Measurements from ENCODE around the gene CHD6. TPM values are rescaled to one million over a fixed set of nuclear protein-coding genes. Genes with fewer than 3 reads are reported as not detected.

CHD6 gene
- total and polyA plus RNA-seq, 2 of the 13 experiments (the other 11 are each of a cell fraction or from before 2014, with no cell fraction given): 14.4 to 52.0 TPM

DNA sequence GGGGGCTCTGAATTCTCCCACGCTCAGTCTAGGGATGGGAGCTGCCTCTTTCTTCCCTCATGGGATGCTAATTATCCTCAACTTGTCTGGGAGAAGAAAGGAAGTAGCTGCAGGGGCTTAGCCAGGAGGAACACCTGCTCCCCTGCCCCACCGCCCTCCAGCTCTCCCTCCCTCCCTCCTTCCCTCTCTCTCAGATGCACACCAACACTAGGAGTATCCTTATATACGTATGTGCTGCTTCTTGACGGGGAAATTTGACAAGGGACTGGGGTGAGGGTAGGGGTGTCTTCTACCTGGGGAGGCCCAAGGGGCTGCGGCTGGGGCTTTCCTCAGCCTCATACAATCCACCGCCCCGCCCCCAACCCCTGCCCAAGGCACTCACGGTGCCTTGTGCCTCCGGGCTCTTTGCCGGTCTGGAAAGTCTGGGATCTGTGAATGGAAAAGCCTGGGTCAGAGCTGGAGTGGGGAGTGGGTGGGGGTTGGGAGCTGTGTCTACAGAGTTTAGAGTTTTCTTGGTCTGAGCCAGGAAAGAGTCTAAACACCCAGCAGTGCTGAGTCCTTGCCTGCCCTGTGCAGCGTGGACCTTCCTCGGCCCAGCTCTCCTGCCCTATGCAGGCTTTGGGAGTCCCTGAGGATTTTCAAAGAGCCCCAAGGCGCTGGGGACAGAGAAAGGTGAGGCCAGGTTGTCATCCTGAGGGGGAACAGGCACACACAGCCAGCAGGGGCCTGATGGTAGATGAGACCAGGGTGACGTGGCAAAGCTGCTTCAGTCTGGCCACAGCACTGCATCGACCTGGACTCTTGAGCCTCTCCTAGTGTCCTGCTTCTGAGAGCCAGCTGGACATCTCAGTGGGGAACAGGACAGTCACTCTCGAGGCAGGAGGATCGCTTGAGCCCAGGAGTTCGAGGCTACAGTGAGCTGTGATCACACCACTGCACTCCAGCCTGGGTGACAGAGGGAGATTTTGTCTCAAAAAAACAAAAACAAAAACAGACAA lies 222.2 kb downstream of the CHD6 start (continued):
- TF ChIP-seq, protein P1, sequence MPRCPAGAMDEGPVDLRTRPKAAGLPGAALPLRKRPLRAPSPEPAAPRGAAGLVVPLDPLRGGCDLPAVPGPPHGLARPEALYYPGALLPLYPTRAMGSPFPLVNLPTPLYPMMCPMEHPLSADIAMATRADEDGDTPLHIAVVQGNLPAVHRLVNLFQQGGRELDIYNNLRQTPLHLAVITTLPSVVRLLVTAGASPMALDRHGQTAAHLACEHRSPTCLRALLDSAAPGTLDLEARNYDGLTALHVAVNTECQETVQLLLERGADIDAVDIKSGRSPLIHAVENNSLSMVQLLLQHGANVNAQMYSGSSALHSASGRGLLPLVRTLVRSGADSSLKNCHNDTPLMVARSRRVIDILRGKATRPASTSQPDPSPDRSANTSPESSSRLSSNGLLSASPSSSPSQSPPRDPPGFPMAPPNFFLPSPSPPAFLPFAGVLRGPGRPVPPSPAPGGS (CRISPR knock-in tag; IDR thresholded peaks at IDR 0.05): no peak
- TF ChIP-seq TSC22D2 (CRISPR knock-in tag; IDR thresholded peaks at IDR 0.05; ENCODE audit: borderline replicate concordance) (no peak), ZNF572 (CRISPR knock-in tag; IDR thresholded peaks at IDR 0.05) (0 out of 2 replicates have a peak, but pooled peaks have one; percentile 84), ZNF317 (CRISPR knock-in tag; IDR thresholded peaks at IDR 0.05) (no peak), U2AF2 (IDR thresholded peaks at IDR 0.05; ENCODE audit: low read depth, low read length) (no peak), HOXA7 (CRISPR knock-in tag; IDR thresholded peaks at IDR 0.05) (no peak), ZBTB44 (CRISPR knock-in tag; IDR thresholded peaks at IDR 0.05) (no peak), KLF13 (CRISPR knock-in tag; IDR thresholded peaks at IDR 0.05) (no peak), RXRA (CRISPR knock-in tag; IDR thresholded peaks at IDR 0.05) (0 out of 2 replicates have a peak, but pooled peaks have one; percentile 28), NR2C2 (CRISPR knock-in tag; IDR thresholded peaks at IDR 0.05; ENCODE audit: borderline replicate concordance) (no peak), NFE2L2 (IDR thresholded peaks at IDR 0.05; ENCODE audit: low read length) (peak; percentile 27; the same call in 1 of the 2 replicates), ZNF672 (CRISPR knock-in tag; IDR thresholded peaks at IDR 0.05) (no peak), MYC (CRISPR knock-in tag; IDR thresholded peaks at IDR 0.05; ENCODE audit: borderline replicate concordance) (peak; percentile 28; the same call in 1 of the 2 replicates), KLF15 (CRISPR knock-in tag; IDR thresholded peaks at IDR 0.05; ENCODE audit: borderline replicate concordance) (no peak), HOXA9 (CRISPR knock-in tag; IDR thresholded peaks at IDR 0.05; ENCODE audit: borderline replicate concordance) (no peak), RXRB (CRISPR knock-in tag; IDR thresholded peaks at IDR 0.05; ENCODE audit: borderline replicate concordance) (no peak), FOXM1 (CRISPR knock-in tag; IDR thresholded peaks at IDR 0.05) (no peak), EEA1 (CRISPR knock-in tag; IDR thresholded peaks at IDR 0.05; ENCODE audit: borderline replicate concordance) (peak; percentile 72; the same call in 1 of the 2 replicates), ZNF432 (CRISPR knock-in tag; IDR thresholded peaks at IDR 0.05; ENCODE audit: borderline replicate concordance) (no peak)
- TF ChIP-seq, protein P2, sequence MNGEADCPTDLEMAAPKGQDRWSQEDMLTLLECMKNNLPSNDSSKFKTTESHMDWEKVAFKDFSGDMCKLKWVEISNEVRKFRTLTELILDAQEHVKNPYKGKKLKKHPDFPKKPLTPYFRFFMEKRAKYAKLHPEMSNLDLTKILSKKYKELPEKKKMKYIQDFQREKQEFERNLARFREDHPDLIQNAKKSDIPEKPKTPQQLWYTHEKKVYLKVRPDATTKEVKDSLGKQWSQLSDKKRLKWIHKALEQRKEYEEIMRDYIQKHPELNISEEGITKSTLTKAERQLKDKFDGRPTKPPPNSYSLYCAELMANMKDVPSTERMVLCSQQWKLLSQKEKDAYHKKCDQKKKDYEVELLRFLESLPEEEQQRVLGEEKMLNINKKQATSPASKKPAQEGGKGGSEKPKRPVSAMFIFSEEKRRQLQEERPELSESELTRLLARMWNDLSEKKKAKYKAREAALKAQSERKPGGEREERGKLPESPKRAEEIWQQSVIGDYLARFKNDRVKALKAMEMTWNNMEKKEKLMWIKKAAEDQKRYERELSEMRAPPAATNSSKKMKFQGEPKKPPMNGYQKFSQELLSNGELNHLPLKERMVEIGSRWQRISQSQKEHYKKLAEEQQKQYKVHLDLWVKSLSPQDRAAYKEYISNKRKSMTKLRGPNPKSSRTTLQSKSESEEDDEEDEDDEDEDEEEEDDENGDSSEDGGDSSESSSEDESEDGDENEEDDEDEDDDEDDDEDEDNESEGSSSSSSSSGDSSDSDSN (CRISPR knock-in tag; IDR thresholded peaks at IDR 0.05): peak; percentile 54
- TF ChIP-seq, protein P3, sequence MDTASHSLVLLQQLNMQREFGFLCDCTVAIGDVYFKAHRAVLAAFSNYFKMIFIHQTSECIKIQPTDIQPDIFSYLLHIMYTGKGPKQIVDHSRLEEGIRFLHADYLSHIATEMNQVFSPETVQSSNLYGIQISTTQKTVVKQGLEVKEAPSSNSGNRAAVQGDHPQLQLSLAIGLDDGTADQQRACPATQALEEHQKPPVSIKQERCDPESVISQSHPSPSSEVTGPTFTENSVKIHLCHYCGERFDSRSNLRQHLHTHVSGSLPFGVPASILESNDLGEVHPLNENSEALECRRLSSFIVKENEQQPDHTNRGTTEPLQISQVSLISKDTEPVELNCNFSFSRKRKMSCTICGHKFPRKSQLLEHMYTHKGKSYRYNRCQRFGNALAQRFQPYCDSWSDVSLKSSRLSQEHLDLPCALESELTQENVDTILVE (CRISPR knock-in tag; IDR thresholded peaks at IDR 0.05): no peak
- TF ChIP-seq, protein P4, sequence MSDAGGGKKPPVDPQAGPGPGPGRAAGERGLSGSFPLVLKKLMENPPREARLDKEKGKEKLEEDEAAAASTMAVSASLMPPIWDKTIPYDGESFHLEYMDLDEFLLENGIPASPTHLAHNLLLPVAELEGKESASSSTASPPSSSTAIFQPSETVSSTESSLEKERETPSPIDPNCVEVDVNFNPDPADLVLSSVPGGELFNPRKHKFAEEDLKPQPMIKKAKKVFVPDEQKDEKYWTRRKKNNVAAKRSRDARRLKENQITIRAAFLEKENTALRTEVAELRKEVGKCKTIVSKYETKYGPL (CRISPR knock-in tag; IDR thresholded peaks at IDR 0.05): no peak

All from HepG2 (cell line).